HG03066 (cell line): Measurements from ENCODE around the gene RABGAP1L.
"Not testable (repeated sequence)": the region's sequence is repeated elsewhere in the genome, so short reads cannot be mapped to it uniquely, and the experiment has no call there.

ENCODE experiments used
- ATAC-seq: cut with Tn5 transposase; IDR thresholded peaks from one replicate; pipeline ENCODE4 v1.9.1; 2021; ENCODE audit warnings: low read depth; ENCODE audit not compliant: unreplicated experiment

RABGAP1L gene

GRCh38 chr1:174895610-174896009 lies 736.3 kb downstream of the RABGAP1L start:
- ATAC-seq, result not testable (repeated sequence)

- no peak for ATAC-seq
Measured at GRCh38 chr1:174898102-174898797, 738.9 kb downstream of the RABGAP1L start.

GRCh38 chr1:174900317-174900716 lies 741.0 kb downstream of the RABGAP1L start:
- no peak for ATAC-seq

- ATAC-seq, result no peak
Measured at GRCh38 chr1:174902531-174903099, 743.3 kb downstream of the RABGAP1L start.

- no peak for ATAC-seq
Measured at GRCh38 chr1:174911606-174912005, 752.3 kb downstream of the RABGAP1L start.

GRCh38 chr1:174912264-174912663 lies 752.9 kb downstream of the RABGAP1L start:
- ATAC-seq, result no peak

- ATAC-seq, result no peak
Measured at GRCh38 chr1:174913225-174913903, 754.0 kb downstream of the RABGAP1L start.

GRCh38 chr1:174914991-174915390 lies 755.7 kb downstream of the RABGAP1L start:
- ATAC-seq, result no peak

GRCh38 chr1:174916846-174917245 lies 757.5 kb downstream of the RABGAP1L start:
- ATAC-seq, result no peak

- no peak for ATAC-seq
Measured at GRCh38 chr1:174920093-174920492, 760.8 kb downstream of the RABGAP1L start.

GRCh38 chr1:174922121-174922520 lies 762.8 kb downstream of the RABGAP1L start:
- no peak for ATAC-seq

- ATAC-seq, result no peak
Measured at GRCh38 chr1:174923820-174924219, 764.5 kb downstream of the RABGAP1L start.

- no peak for ATAC-seq
Measured at GRCh38 chr1:174928541-174928940, 769.2 kb downstream of the RABGAP1L start.

GRCh38 chr1:174931214-174931613 lies 771.9 kb downstream of the RABGAP1L start:
- ATAC-seq, result no peak

- no peak for ATAC-seq
Measured at GRCh38 chr1:174932587-174932986, 773.3 kb downstream of the RABGAP1L start.

- ATAC-seq, result no peak
Measured at GRCh38 chr1:174935961-174936727, 776.8 kb downstream of the RABGAP1L start.

- no peak for ATAC-seq
Measured at GRCh38 chr1:174938281-174939007, 779.1 kb downstream of the RABGAP1L start.

- ATAC-seq, result no peak
Measured at GRCh38 chr1:174939775-174940545, 780.6 kb downstream of the RABGAP1L start.

- no peak for ATAC-seq
Measured at GRCh38 chr1:174940646-174941175, 781.4 kb downstream of the RABGAP1L start.
